ENCODE measurements around the gene GPR50.

Gene GPR50

GRCh38 chrX:151176231-151176750, at the start of gene GPR50:
Gene GPR50 (plus strand): TSS chrX:151176584. CDS start chrX:151176722, 138 bp downstream.
- Histone ChIP-seq H3K4me1 (ENCODE audit: control insufficient read depth, insufficient read depth, low read length) (peaks cover 3% of the 10 kb centered on the region; the same call in 1 of the 2 replicates), H3K36me3 (ENCODE audit: control insufficient read depth, insufficient read depth, low read length) (no peaks in the 10 kb centered on the region), H3K4me3 (ENCODE audit: low read depth, low read length) (peak within 1 kb of the TSS; percentile 61), H3K9ac (ENCODE audit: low read depth, low read length) (no peak within 1 kb of the TSS), H3K27me3 (ENCODE audit: control insufficient read depth, insufficient read depth, low read length) (peaks cover 84% of the 10 kb centered on the region), H3K9me3 (ENCODE audit: control insufficient read depth, insufficient read depth, low read length) (peaks cover 27% of the 10 kb centered on the region), H3K27ac (ENCODE audit: low read depth, low read length) (no peak within 1 kb of the TSS)

- H3K9me3 ChIP-seq (ENCODE audit: control insufficient read depth, insufficient read depth, low read length), result peaks cover 54% of the 10 kb centered on the region
- H3K4me3 ChIP-seq (ENCODE audit: low read depth, low read length), result no peak overlapping the region
- no peak overlapping the region for H3K9ac ChIP-seq (ENCODE audit: low read depth, low read length)
- H3K36me3 ChIP-seq (ENCODE audit: control insufficient read depth, insufficient read depth, low read length), result no peaks in the 10 kb centered on the region
- H3K27ac ChIP-seq (ENCODE audit: low read depth, low read length), result no peak overlapping the region
- no peaks in the 10 kb centered on the region for H3K27me3 ChIP-seq (ENCODE audit: control insufficient read depth, insufficient read depth, low read length)
- no peaks in the 10 kb centered on the region for H3K4me1 ChIP-seq (ENCODE audit: control insufficient read depth, insufficient read depth, low read length)
Observed at GRCh38 chrX:151132531-151132930, 43.9 kb upstream of the GPR50 start.

- no peak overlapping the region for H3K27ac ChIP-seq (ENCODE audit: low read depth, low read length)
- H3K4me1 ChIP-seq (ENCODE audit: control insufficient read depth, insufficient read depth, low read length), result peaks cover 9% of the 10 kb centered on the region; the same call in 1 of the 2 replicates
- H3K4me3 ChIP-seq (ENCODE audit: low read depth, low read length), result no peak overlapping the region
- H3K9ac ChIP-seq (ENCODE audit: low read depth, low read length), result no peak overlapping the region
- H3K27me3 ChIP-seq (ENCODE audit: control insufficient read depth, insufficient read depth, low read length), result peaks cover 35% of the 10 kb centered on the region
- H3K36me3 ChIP-seq (ENCODE audit: control insufficient read depth, insufficient read depth, low read length), result no peaks in the 10 kb centered on the region
- H3K9me3 ChIP-seq (ENCODE audit: control insufficient read depth, insufficient read depth, low read length), result peaks cover 29% of the 10 kb centered on the region
Observed at GRCh38 chrX:151151665-151152267, 24.6 kb upstream of the GPR50 start.

- Histone ChIP-seq H3K9me3 (ENCODE audit: control insufficient read depth, insufficient read depth, low read length) (peaks cover 23% of the 10 kb centered on the region), H3K4me1 (ENCODE audit: control insufficient read depth, insufficient read depth, low read length) (peaks cover 9% of the 10 kb centered on the region; the same call in 1 of the 2 replicates), H3K27ac (ENCODE audit: low read depth, low read length) (no peak overlapping the region), H3K27me3 (ENCODE audit: control insufficient read depth, insufficient read depth, low read length) (peaks cover 36% of the 10 kb centered on the region), H3K9ac (ENCODE audit: low read depth, low read length) (no peak overlapping the region), H3K36me3 (ENCODE audit: control insufficient read depth, insufficient read depth, low read length) (no peaks in the 10 kb centered on the region), H3K4me3 (ENCODE audit: low read depth, low read length) (no peak overlapping the region)
Observed at GRCh38 chrX:151153086-151153485, 23.3 kb upstream of the GPR50 start.

GRCh38 chrX:151153667-151154066, 22.7 kb upstream of the GPR50 start:
- Histone ChIP-seq H3K4me1 (ENCODE audit: control insufficient read depth, insufficient read depth, low read length) (peaks cover 9% of the 10 kb centered on the region; the same call in 1 of the 2 replicates), H3K27me3 (ENCODE audit: control insufficient read depth, insufficient read depth, low read length) (peaks cover 36% of the 10 kb centered on the region), H3K9ac (ENCODE audit: low read depth, low read length) (no peak overlapping the region), H3K9me3 (ENCODE audit: control insufficient read depth, insufficient read depth, low read length) (peaks cover 23% of the 10 kb centered on the region), H3K27ac (ENCODE audit: low read depth, low read length) (no peak overlapping the region), H3K36me3 (ENCODE audit: control insufficient read depth, insufficient read depth, low read length) (no peaks in the 10 kb centered on the region), H3K4me3 (ENCODE audit: low read depth, low read length) (no peak overlapping the region)

GRCh38 chrX:151155234-151155633, 21.1 kb upstream of the GPR50 start:
- no peaks in the 10 kb centered on the region for H3K36me3 ChIP-seq (ENCODE audit: control insufficient read depth, insufficient read depth, low read length)
- no peak overlapping the region for H3K4me3 ChIP-seq (ENCODE audit: low read depth, low read length)
- no peak overlapping the region for H3K9ac ChIP-seq (ENCODE audit: low read depth, low read length)
- no peak overlapping the region for H3K27ac ChIP-seq (ENCODE audit: low read depth, low read length)
- H3K27me3 ChIP-seq (ENCODE audit: control insufficient read depth, insufficient read depth, low read length), result peaks cover 36% of the 10 kb centered on the region
- H3K9me3 ChIP-seq (ENCODE audit: control insufficient read depth, insufficient read depth, low read length), result peaks cover 26% of the 10 kb centered on the region
- H3K4me1 ChIP-seq (ENCODE audit: control insufficient read depth, insufficient read depth, low read length), result peaks cover 9% of the 10 kb centered on the region; the same call in 1 of the 2 replicates

GRCh38 chrX:151161690-151162089, 14.7 kb upstream of the GPR50 start:
- H3K27ac ChIP-seq (ENCODE audit: low read depth, low read length), result no peak overlapping the region
- no peak overlapping the region for H3K9ac ChIP-seq (ENCODE audit: low read depth, low read length)
- no peaks in the 10 kb centered on the region for H3K36me3 ChIP-seq (ENCODE audit: control insufficient read depth, insufficient read depth, low read length)
- H3K4me3 ChIP-seq (ENCODE audit: low read depth, low read length), result no peak overlapping the region
- H3K4me1 ChIP-seq (ENCODE audit: control insufficient read depth, insufficient read depth, low read length), result no peaks in the 10 kb centered on the region
- H3K27me3 ChIP-seq (ENCODE audit: control insufficient read depth, insufficient read depth, low read length), result peaks cover 1% of the 10 kb centered on the region; the same call in 1 of the 2 replicates
- peaks cover 17% of the 10 kb centered on the region for H3K9me3 ChIP-seq (ENCODE audit: control insufficient read depth, insufficient read depth, low read length)

- Histone ChIP-seq H3K36me3 (ENCODE audit: control insufficient read depth, insufficient read depth, low read length) (no peaks in the 10 kb centered on the region), H3K9ac (ENCODE audit: low read depth, low read length) (no peak overlapping the region), H3K27me3 (ENCODE audit: control insufficient read depth, insufficient read depth, low read length) (peaks cover 19% of the 10 kb centered on the region; the same call in 1 of the 2 replicates), H3K4me3 (ENCODE audit: low read depth, low read length) (no peak overlapping the region), H3K9me3 (ENCODE audit: control insufficient read depth, insufficient read depth, low read length) (peaks cover 22% of the 10 kb centered on the region), H3K4me1 (ENCODE audit: control insufficient read depth, insufficient read depth, low read length) (no peaks in the 10 kb centered on the region), H3K27ac (ENCODE audit: low read depth, low read length) (no peak overlapping the region)
Observed at GRCh38 chrX:151167791-151168345, 8.5 kb upstream of the GPR50 start.

GRCh38 chrX:151169783-151170182, 6.6 kb upstream of the GPR50 start:
- Histone ChIP-seq H3K27ac (ENCODE audit: low read depth, low read length) (no peak overlapping the region), H3K4me1 (ENCODE audit: control insufficient read depth, insufficient read depth, low read length) (no peaks in the 10 kb centered on the region), H3K36me3 (ENCODE audit: control insufficient read depth, insufficient read depth, low read length) (no peaks in the 10 kb centered on the region), H3K4me3 (ENCODE audit: low read depth, low read length) (no peak overlapping the region), H3K9me3 (ENCODE audit: control insufficient read depth, insufficient read depth, low read length) (peaks cover 19% of the 10 kb centered on the region), H3K9ac (ENCODE audit: low read depth, low read length) (no peak overlapping the region), H3K27me3 (ENCODE audit: control insufficient read depth, insufficient read depth, low read length) (peaks cover 38% of the 10 kb centered on the region)

GRCh38 chrX:151174581-151175282, 1.7 kb upstream of the GPR50 start:
- Histone ChIP-seq H3K27me3 (ENCODE audit: control insufficient read depth, insufficient read depth, low read length) (peaks cover 78% of the 10 kb centered on the region), H3K9me3 (ENCODE audit: control insufficient read depth, insufficient read depth, low read length) (peaks cover 22% of the 10 kb centered on the region), H3K4me1 (ENCODE audit: control insufficient read depth, insufficient read depth, low read length) (peaks cover 3% of the 10 kb centered on the region; the same call in 1 of the 2 replicates), H3K27ac (ENCODE audit: low read depth, low read length) (no peak overlapping the region), H3K36me3 (ENCODE audit: control insufficient read depth, insufficient read depth, low read length) (no peaks in the 10 kb centered on the region), H3K9ac (ENCODE audit: low read depth, low read length) (no peak overlapping the region), H3K4me3 (ENCODE audit: low read depth, low read length) (peak overlapping the region; percentile 57)

Measured in HUES48 (cell line).